ENCODE data around the gene SPINT2.
"Not testable (repeated sequence)": the region's sequence is repeated elsewhere in the genome, so short reads cannot be mapped to it uniquely, and the experiment has no call there.

- not testable (repeated sequence) for TF ChIP-seq CTCF (IDR thresholded peaks at IDR 0.05; ENCODE audit: low read length); EZH2 (IDR thresholded peaks at IDR 0.05; ENCODE audit: borderline replicate concordance, low read length)
Observed at GRCh38 chr19:38339011-38339410, 74.6 kb downstream of the SPINT2 start.

Measured in OCI-LY1 (cell line).